ENCODE results near the gene TDRD10. TPM values are rescaled to one million over a fixed set of nuclear protein-coding genes. Genes with fewer than 3 reads are reported as not detected.
A peak's percentile ranks its signal among the peaks of the same experiment; 100 is the strongest.

Gene TDRD10
- total RNA-seq, 1 donor from 2014 or later: not detected

- peaks cover 2% of the 10 kb centered on the region for H3K27me3 Mint-ChIP-seq (ENCODE audit: unreplicated experiment)
- TF ChIP-seq CTCF (IDR thresholded peaks at IDR 0.05): no peak
- H3K9me3 Mint-ChIP-seq (ENCODE audit: unreplicated experiment): no peaks in the 10 kb centered on the region
- peak overlapping the region; percentile 78 for H3K27ac Mint-ChIP-seq (ENCODE audit: unreplicated experiment)
- DNase-seq (ENCODE audit: extremely low spot score, unreplicated experiment): no peak
- H3K4me3 Mint-ChIP-seq (ENCODE audit: unreplicated experiment): peak overlapping the region; percentile 85
- H3K4me1 Mint-ChIP-seq (ENCODE audit: unreplicated experiment): peaks cover 30% of the 10 kb centered on the region
- H3K36me3 Mint-ChIP-seq (ENCODE audit: unreplicated experiment): peaks cover 30% of the 10 kb centered on the region
Observed at GRCh38 chr1:154557248-154557938, 55.4 kb downstream of the TDRD10 start.

- Mint-ChIP-seq H3K9me3 (ENCODE audit: unreplicated experiment) (no peaks in the 10 kb centered on the region), H3K4me3 (ENCODE audit: unreplicated experiment) (peak within 1 kb of the TSS; percentile 85), H3K4me1 (ENCODE audit: unreplicated experiment) (peaks cover 30% of the 10 kb centered on the region), H3K36me3 (ENCODE audit: unreplicated experiment) (peaks cover 24% of the 10 kb centered on the region), H3K27me3 (ENCODE audit: unreplicated experiment) (peaks cover 2% of the 10 kb centered on the region), H3K27ac (ENCODE audit: unreplicated experiment) (peak within 1 kb of the TSS; percentile 95)
- DNase-seq (ENCODE audit: extremely low spot score, unreplicated experiment): no peak
- TF ChIP-seq CTCF (IDR thresholded peaks at IDR 0.05): no peak
Observed at GRCh38 chr1:154557939-154558719, 56.1 kb downstream of the TDRD10 start, which contains the start of gene UBE2Q1. Gene UBE2Q1, minus strand, starts transcription at chr1:154558662. Its CDS starts 109 bp downstream, at chr1:154558553.

- peaks cover 7% of the 10 kb centered on the region for H3K27me3 Mint-ChIP-seq (ENCODE audit: unreplicated experiment)
- peaks cover 18% of the 10 kb centered on the region for H3K36me3 Mint-ChIP-seq (ENCODE audit: unreplicated experiment)
- TF ChIP-seq CTCF (IDR thresholded peaks at IDR 0.05): no peak
- peak; percentile 100 for DNase-seq (ENCODE audit: extremely low spot score, unreplicated experiment)
- peaks cover 30% of the 10 kb centered on the region for H3K4me1 Mint-ChIP-seq (ENCODE audit: unreplicated experiment)
- H3K4me3 Mint-ChIP-seq (ENCODE audit: unreplicated experiment): peak overlapping the region; percentile 85
- no peaks in the 10 kb centered on the region for H3K9me3 Mint-ChIP-seq (ENCODE audit: unreplicated experiment)
- H3K27ac Mint-ChIP-seq (ENCODE audit: unreplicated experiment): peak overlapping the region; percentile 95
Observed at GRCh38 chr1:154558720-154559465, 56.9 kb downstream of the TDRD10 start.

- Mint-ChIP-seq H3K4me1 (ENCODE audit: unreplicated experiment) (peaks cover 30% of the 10 kb centered on the region), H3K9me3 (ENCODE audit: unreplicated experiment) (no peaks in the 10 kb centered on the region), H3K27ac (ENCODE audit: unreplicated experiment) (peak overlapping the region; percentile 95), H3K36me3 (ENCODE audit: unreplicated experiment) (peaks cover 13% of the 10 kb centered on the region), H3K4me3 (ENCODE audit: unreplicated experiment) (peak overlapping the region; percentile 85), H3K27me3 (ENCODE audit: unreplicated experiment) (peaks cover 7% of the 10 kb centered on the region)
- DNase-seq (ENCODE audit: extremely low spot score, unreplicated experiment): peak; percentile 94
- TF ChIP-seq CTCF (IDR thresholded peaks at IDR 0.05): no peak
Observed at GRCh38 chr1:154559466-154560044, 57.5 kb downstream of the TDRD10 start.

Data from osteocyte (in vitro differentiated cells).